Mucosa of descending colon (tissue), 3 donors: ENCODE results near the gene FIBCD1. TPM values are rescaled to one million over a fixed set of nuclear protein-coding genes. Genes with fewer than 3 reads are reported as not detected.

Experiments
- ATAC-seq: fragments of 200-7000 bp; cut with Tn5 transposase; one replicate; pipeline ENCODE4 v1.9.1; 2020; ENCODE audit warnings: mild to moderate bottlenecking, moderate library complexity
- DNase-seq, 3 donors: peaks; one replicate each; pipeline ENCODE4 v3.0.0-alpha.2; 2020
- H3K36me3 ChIP-seq: fragments of 200-600 bp; one replicate; pipeline ENCODE4 v1.8.0; 2021; ENCODE audit warnings: low read depth, mild to moderate bottlenecking
- H3K4me1 ChIP-seq: fragments of 200-600 bp; one replicate; pipeline ENCODE4 v1.8.0; 2021; ENCODE audit warnings: low read depth, mild to moderate bottlenecking
- H3K4me3 ChIP-seq: fragments of 200-600 bp; one replicate; pipeline ENCODE4 v1.8.0; 2021; ENCODE audit warnings: mild to moderate bottlenecking
- H3K9me3 ChIP-seq: fragments of 200-600 bp; one replicate; pipeline ENCODE4 v1.8.0; 2021; ENCODE audit warnings: mild to moderate bottlenecking
- CTCF ChIP-seq: fragments of 200-600 bp; IDR thresholded peaks from one replicate; pipeline ENCODE4 v1.8.0; 2022; ENCODE audit warnings: antibody characterized with exemption, mild to moderate bottlenecking
- intact Hi-C, 2 donors: fragments of 100-400 bp; cut with DNase I in 1 of 2; cut with micrococcal nuclease in 1 of 2; formaldehyde crosslinking; loops; one replicate each; pipeline versions ENCODE4 v1.11.0 to v1.11.1; 2022; cut with DNase I, micrococcal nuclease
- total RNA-seq, 3 donors: library from RNA; stranded (reverse); fragmentation: NEBNext Ultra II Directional in 2 of 3; extraction: Animal tissue kit (Norgen Biotek cat#: 25700) in 2 of 3; gene quantifications; one replicate each; pipeline versions ENCODE4 v1.2.1 to v1.2.4, GENCODE V29; 2021 to 2023
- donor health status: DM: no; HTN: no; CAD: no; lungs with moderate emphysema.
- donor health status: DM: no; HTN: no; CAD: no.
- donor health status: DM: no; HTN: yes; CAD: no.

FIBCD1 gene
- total RNA-seq, 3 donors from 2014 or later: 2.6 to 10.7 (median 7.3) TPM

- DNase-seq: no peak
- H3K4me1 ChIP-seq: no peaks in the 10 kb centered on the region
- no peaks in the 10 kb centered on the region for H3K36me3 ChIP-seq
- no peaks in the 10 kb centered on the region for H3K9me3 ChIP-seq
- intact Hi-C loops: no loop called here
- ATAC-seq: no peak
- no peak for TF ChIP-seq CTCF
- H3K4me3 ChIP-seq: no peak overlapping the region
These were observed 16.8 kb downstream of the FIBCD1 start for GRCh38 chr9:130921989-130922892.

- DNase-seq (no peak), ATAC-seq (no peak)
- no peaks in the 10 kb centered on the region for H3K9me3 ChIP-seq
- no peaks in the 10 kb centered on the region for H3K4me1 ChIP-seq
- TF ChIP-seq CTCF: no peak
- no peak overlapping the region for H3K4me3 ChIP-seq
- intact Hi-C loops: no loop called here
- H3K36me3 ChIP-seq: no peaks in the 10 kb centered on the region
These were observed 17.6 kb downstream of the FIBCD1 start for GRCh38 chr9:130921300-130921988.

GRCh38 chr9:130920762-130921299, 18.2 kb downstream of the FIBCD1 start:
- no peak for DNase-seq
- H3K9me3 ChIP-seq: no peaks in the 10 kb centered on the region
- no peaks in the 10 kb centered on the region for H3K36me3 ChIP-seq
- H3K4me3 ChIP-seq: no peak overlapping the region
- intact Hi-C loops: no loop called here
- ATAC-seq: no peak
- H3K4me1 ChIP-seq: no peaks in the 10 kb centered on the region
- TF ChIP-seq CTCF: no peak

GRCh38 chr9:130920233-130920632, 18.8 kb downstream of the FIBCD1 start:
- TF ChIP-seq CTCF: no peak
- intact Hi-C loops: no loop called here
- Histone ChIP-seq H3K9me3 (no peaks in the 10 kb centered on the region), H3K4me3 (no peak overlapping the region), H3K36me3 (no peaks in the 10 kb centered on the region), H3K4me1 (no peaks in the 10 kb centered on the region)
- ATAC-seq (no peak), DNase-seq (no peak)

- Histone ChIP-seq H3K4me1 (no peaks in the 10 kb centered on the region), H3K4me3 (no peak overlapping the region), H3K36me3 (no peaks in the 10 kb centered on the region), H3K9me3 (no peaks in the 10 kb centered on the region)
- no peak for DNase-seq
- no peak for TF ChIP-seq CTCF
- ATAC-seq: no peak
- intact Hi-C loops: no loop called here
These were observed 19.4 kb downstream of the FIBCD1 start for GRCh38 chr9:130919559-130920145.
